Caco-2 (cell line): ENCODE results near the gene DRC7. TPM values are rescaled to one million over a fixed set of nuclear protein-coding genes. Genes with fewer than 3 reads are reported as not detected.

ENCODE experiments used
- BruUV-seq: library from RNA; stranded (reverse); fragments of 400-500 nt; replicated peaks from 2 replicates; lab custom pipeline; 2021; lab: Mats Ljungman, UMichigan
- CTCF ChIA-PET: fragments of 300-600 bp; sonication (Branson Sonifier 250); formaldehyde crosslinking; loops from one replicate; lab custom pipeline; 2022; ENCODE audit warnings: antibody characterized with exemption; lab: Charles Lee
- POLR2A ChIA-PET: fragments of 300-600 bp; sonication (Branson Sonifier 250); formaldehyde crosslinking; loops from one replicate; lab custom pipeline; 2022; ENCODE audit warnings: antibody characterized with exemption; lab: Charles Lee
- DNase-seq, 2 experiments: peaks; one replicate each; pipeline versions ENCODE4 v3.0.0 to v3.0.0-alpha.2; 2020 to 2022
- H3K27me3 ChIP-seq: replicated peaks from 2 replicates; pipeline ENCODE4 v1.6.0; 2011; ENCODE audit warnings: low read length; ENCODE audit not compliant: control insufficient read depth, insufficient read depth
- H3K36me3 ChIP-seq: 2 replicates; pipeline ENCODE4 v1.5.1; 2011; ENCODE audit warnings: low read length; ENCODE audit not compliant: control insufficient read depth, insufficient read depth
- H3K4me1 ChIP-seq: fragments of 250-450 bp; sonication (Bioruptor Pico); 2 replicates; pipeline ENCODE4 v1.5.1; 2020; ENCODE audit warnings: mild to moderate bottlenecking
- H3K4me3 ChIP-seq: 2 replicates; pipeline ENCODE4 v1.5.1; 2011; ENCODE audit warnings: low read depth, mild to moderate bottlenecking, control low read depth, low read length
- H3K9me3 ChIP-seq: fragments of 250-450 bp; sonication (Bioruptor Pico); 2 replicates; pipeline ENCODE4 v1.5.1; 2020; ENCODE audit warnings: mild to moderate bottlenecking, moderate library complexity
- H3K27ac Mint-ChIP-seq: one replicate; pipeline ENCODE4 v1.8.0; 2022; ENCODE audit warnings: mixed read lengths; ENCODE audit not compliant: unreplicated experiment
- H3K27me3 Mint-ChIP-seq: one replicate; pipeline ENCODE4 v1.8.0; 2022; ENCODE audit warnings: mixed read lengths; ENCODE audit not compliant: insufficient read depth, unreplicated experiment
- H3K36me3 Mint-ChIP-seq: one replicate; pipeline ENCODE4 v1.8.0; 2022; ENCODE audit warnings: mild to moderate bottlenecking, mixed read lengths; ENCODE audit not compliant: insufficient read depth, unreplicated experiment
- H3K4me1 Mint-ChIP-seq: one replicate; pipeline ENCODE4 v1.8.0; 2022; ENCODE audit warnings: low read depth, mixed read lengths; ENCODE audit not compliant: unreplicated experiment
- H3K4me3 Mint-ChIP-seq: one replicate; pipeline ENCODE4 v1.8.0; 2022; ENCODE audit warnings: mild to moderate bottlenecking, moderate library complexity, mixed read lengths; ENCODE audit not compliant: unreplicated experiment
- H3K9me3 Mint-ChIP-seq: one replicate; pipeline ENCODE4 v1.8.0; 2022; ENCODE audit warnings: mixed read lengths; ENCODE audit not compliant: unreplicated experiment
- intact Hi-C: fragments of 100-400 bp; cut with micrococcal nuclease; formaldehyde crosslinking; loops from one replicate; pipeline ENCODE4 v1.10.0; 2022; ENCODE audit not compliant: unreplicated experiment
- total RNA-seq: library from RNA; stranded (reverse); gene quantifications from 2 replicates; pipeline ENCODE4 v1.2.3, GENCODE V29; 2022
- TF ChIP-seq, protein P1 (sequence below), 2 experiments: fragments of 200-600 bp in 1 of 2; IDR thresholded peaks; 1 replicate in 1 of 2; 2 replicates in 1 of 2; pipeline versions ENCODE4 v1.5.1 to v1.8.0; 2011 to 2022; ENCODE audit warnings: antibody characterized with exemption in 1 of 2, control low read depth in 1 of 2, inconsistent platforms in 1 of 2, low read depth in 1 of 2, low read length in 1 of 2, mild to moderate bottlenecking in 1 of 2, moderate library complexity in 1 of 2; ENCODE audit not compliant: insufficient read depth in 1 of 2, severe bottlenecking in 1 of 2, unreplicated experiment in 1 of 2

The DRC7 gene
- total RNA-seq, 1 experiment from 2014 or later: 1.1 TPM

DNA sequence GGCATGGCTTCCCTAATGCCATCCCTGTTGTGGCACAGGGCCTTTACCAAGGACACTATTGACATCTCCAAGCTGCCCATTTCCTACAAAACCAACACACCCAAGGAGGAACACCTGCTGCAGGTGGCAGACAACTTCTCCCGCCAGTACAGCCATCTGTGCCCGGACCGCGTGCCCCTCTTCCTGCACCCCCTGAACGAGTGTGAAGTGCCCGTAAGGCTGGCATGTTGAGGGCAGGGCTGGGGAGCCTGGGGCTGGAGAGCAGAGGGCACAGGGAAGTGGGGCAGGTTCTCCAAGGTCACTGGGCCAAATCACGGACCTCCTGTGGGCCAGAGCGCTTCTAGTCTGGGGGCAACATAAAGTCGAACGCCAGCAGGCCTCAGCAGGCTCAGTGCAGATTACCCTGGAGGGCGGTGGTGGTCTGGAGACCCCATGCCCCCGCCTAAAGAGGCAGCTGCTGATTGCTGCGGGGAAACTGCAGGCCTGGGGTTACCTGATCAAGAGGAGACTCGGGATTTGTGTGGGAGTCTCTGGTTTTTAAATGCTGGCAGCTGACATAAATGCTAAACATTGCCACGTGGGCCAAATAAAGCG, 4.3 kb downstream of the DRC7 start:
- no peak overlapping the region for H3K4me3 ChIP-seq
- CTCF ChIA-PET: no interaction called here
- H3K9me3 Mint-ChIP-seq: no peaks in the 10 kb centered on the region
- TF ChIP-seq, protein P1, sequence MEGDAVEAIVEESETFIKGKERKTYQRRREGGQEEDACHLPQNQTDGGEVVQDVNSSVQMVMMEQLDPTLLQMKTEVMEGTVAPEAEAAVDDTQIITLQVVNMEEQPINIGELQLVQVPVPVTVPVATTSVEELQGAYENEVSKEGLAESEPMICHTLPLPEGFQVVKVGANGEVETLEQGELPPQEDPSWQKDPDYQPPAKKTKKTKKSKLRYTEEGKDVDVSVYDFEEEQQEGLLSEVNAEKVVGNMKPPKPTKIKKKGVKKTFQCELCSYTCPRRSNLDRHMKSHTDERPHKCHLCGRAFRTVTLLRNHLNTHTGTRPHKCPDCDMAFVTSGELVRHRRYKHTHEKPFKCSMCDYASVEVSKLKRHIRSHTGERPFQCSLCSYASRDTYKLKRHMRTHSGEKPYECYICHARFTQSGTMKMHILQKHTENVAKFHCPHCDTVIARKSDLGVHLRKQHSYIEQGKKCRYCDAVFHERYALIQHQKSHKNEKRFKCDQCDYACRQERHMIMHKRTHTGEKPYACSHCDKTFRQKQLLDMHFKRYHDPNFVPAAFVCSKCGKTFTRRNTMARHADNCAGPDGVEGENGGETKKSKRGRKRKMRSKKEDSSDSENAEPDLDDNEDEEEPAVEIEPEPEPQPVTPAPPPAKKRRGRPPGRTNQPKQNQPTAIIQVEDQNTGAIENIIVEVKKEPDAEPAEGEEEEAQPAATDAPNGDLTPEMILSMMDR (IDR thresholded peaks at IDR 0.05; ENCODE audit: insufficient read depth in 1 of 2, low read depth in 1 of 2, low read length in 1 of 2, severe bottlenecking in 1 of 2, unreplicated experiment in 1 of 2): no peak
- intact Hi-C loops: no loop called here
- peaks cover 54% of the 10 kb centered on the region for H3K4me1 ChIP-seq
- no peaks in the 10 kb centered on the region for H3K27me3 ChIP-seq
- no TSS peak for BruUV-seq
- no peak for DNase-seq
- POLR2A ChIA-PET: no interaction called here
- no peaks in the 10 kb centered on the region for H3K9me3 ChIP-seq
- H3K4me1 Mint-ChIP-seq: peaks cover 23% of the 10 kb centered on the region
- no peaks in the 10 kb centered on the region for H3K36me3 ChIP-seq
- H3K36me3 Mint-ChIP-seq: no peaks in the 10 kb centered on the region
- H3K27ac Mint-ChIP-seq: peak overlapping the region; percentile 97
- H3K4me3 Mint-ChIP-seq: no peak overlapping the region
- no peaks in the 10 kb centered on the region for H3K27me3 Mint-ChIP-seq

DNA sequence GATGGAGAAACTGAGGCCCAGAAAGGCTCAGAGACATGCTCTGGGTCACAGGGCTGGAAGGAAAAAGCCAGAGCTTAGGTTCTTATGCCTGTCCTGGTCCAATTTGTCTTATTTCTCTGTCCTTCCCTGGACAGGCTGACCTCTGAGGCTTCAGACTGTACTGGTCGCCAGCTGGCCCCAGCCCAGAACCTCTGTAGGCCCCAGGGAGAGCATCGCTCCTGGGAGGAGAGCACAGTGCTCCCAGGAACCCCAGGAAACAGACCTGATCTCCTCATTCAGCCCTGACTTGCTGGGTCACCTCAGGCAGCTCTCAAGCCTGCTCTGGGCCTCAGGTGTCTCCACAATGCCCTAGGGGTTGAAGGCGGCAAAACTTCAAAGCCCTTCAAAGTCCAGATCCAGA, 4.9 kb downstream of the DRC7 start:
- no peak for DNase-seq
- no peaks in the 10 kb centered on the region for H3K9me3 ChIP-seq
- Mint-ChIP-seq H3K4me3 (no peak overlapping the region), H3K9me3 (no peaks in the 10 kb centered on the region), H3K4me1 (peaks cover 29% of the 10 kb centered on the region), H3K27ac (peak overlapping the region; percentile 97), H3K36me3 (no peaks in the 10 kb centered on the region), H3K27me3 (no peaks in the 10 kb centered on the region)
- TF ChIP-seq, protein P1 (IDR thresholded peaks at IDR 0.05; ENCODE audit: insufficient read depth in 1 of 2, low read depth in 1 of 2, low read length in 1 of 2, severe bottlenecking in 1 of 2, unreplicated experiment in 1 of 2): no peak
- peaks cover 55% of the 10 kb centered on the region for H3K4me1 ChIP-seq
- ChIA-PET CTCF (interaction anchor here (2.3 kb wide), 1 partner anchor 37 kb away, joined by 18 read pairs; the partner anchor contains the start of gene KATNB1), POLR2A (interaction anchor here (2.1 kb wide), 1 partner anchor 37 kb away, joined by 18 read pairs; the partner anchor contains the start of gene KATNB1)
- H3K4me3 ChIP-seq: no peak overlapping the region
- intact Hi-C loops: no loop called here
- no peaks in the 10 kb centered on the region for H3K27me3 ChIP-seq
- no peaks in the 10 kb centered on the region for H3K36me3 ChIP-seq
- BruUV-seq: no TSS peak

DNA sequence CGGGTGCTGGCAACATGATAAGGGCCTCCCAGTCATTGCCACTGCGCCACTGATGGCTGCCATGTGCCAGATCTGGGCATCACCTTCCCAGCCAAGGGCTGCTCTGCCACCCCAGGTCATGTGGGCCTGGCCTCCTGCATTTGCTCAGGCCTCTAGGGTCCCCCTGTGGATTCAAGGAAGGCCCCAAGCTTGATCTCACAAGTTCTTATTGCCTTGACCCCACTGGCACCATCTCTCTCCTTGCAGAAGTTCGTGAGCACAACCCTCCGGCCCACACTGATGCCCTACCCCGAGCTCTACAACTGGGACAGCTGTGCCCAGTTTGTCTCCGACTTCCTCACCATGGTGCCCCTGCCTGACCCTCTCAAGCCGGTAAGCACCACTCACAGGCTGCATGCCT, 5.3 kb downstream of the DRC7 start:
- BruUV-seq: no TSS peak

More for the DNA sequence above, 5.3 kb downstream of the DRC7 start:
- Mint-ChIP-seq H3K4me3 (no peak overlapping the region), H3K36me3 (no peaks in the 10 kb centered on the region), H3K27me3 (no peaks in the 10 kb centered on the region), H3K9me3 (no peaks in the 10 kb centered on the region), H3K27ac (peak overlapping the region; percentile 97), H3K4me1 (peaks cover 33% of the 10 kb centered on the region)
- CTCF ChIA-PET: interaction anchor here (2.3 kb wide), 1 partner anchor 36 kb away, joined by 18 read pairs; the partner anchor contains the start of gene KATNB1
- intact Hi-C loops: loop anchor here (2.0 to 5.0 kb wide), 2 partner anchors 23 to 33 kb away; partner anchors contain the start of gene ADGRG3
- H3K4me1 ChIP-seq: peaks cover 60% of the 10 kb centered on the region
- DNase-seq: no peak
- TF ChIP-seq, protein P1 (IDR thresholded peaks at IDR 0.05; ENCODE audit: insufficient read depth in 1 of 2, low read depth in 1 of 2, low read length in 1 of 2, severe bottlenecking in 1 of 2, unreplicated experiment in 1 of 2): no peak
- no peaks in the 10 kb centered on the region for H3K27me3 ChIP-seq
- POLR2A ChIA-PET: interaction anchor here (2.1 kb wide), 1 partner anchor 36 kb away, joined by 18 read pairs; the partner anchor contains the start of gene KATNB1
- no peaks in the 10 kb centered on the region for H3K9me3 ChIP-seq
- no peak overlapping the region for H3K4me3 ChIP-seq
- H3K36me3 ChIP-seq: no peaks in the 10 kb centered on the region
